PC-3 (cell line): ENCODE data around the gene MTMR2. TPM values are rescaled to one million over a fixed set of nuclear protein-coding genes. Genes with fewer than 3 reads are reported as not detected.
"Not testable (repeated sequence)": the region's sequence is repeated elsewhere in the genome, so short reads cannot be mapped to it uniquely, and the experiment has no call there.

ENCODE experiments used
- ATAC-seq: fragments of 200-7000 bp; cut with Tn5 transposase; 2 replicates; pipeline ENCODE4 v1.9.1; 2020; ENCODE audit warnings: mild to moderate bottlenecking, moderate library complexity
- BruUV-seq: library from RNA; stranded (reverse); fragments of 400-500 nt; replicated peaks from 2 replicates; lab custom pipeline; 2021; lab: Mats Ljungman, UMichigan
- CTCF ChIA-PET: fragments of 300-600 bp; sonication (Branson Sonifier 250); formaldehyde crosslinking; loops from one replicate; lab custom pipeline; 2022; ENCODE audit warnings: antibody characterized with exemption; lab: Charles Lee
- POLR2A ChIA-PET: fragments of 300-600 bp; sonication (Branson Sonifier 250); formaldehyde crosslinking; loops from one replicate; lab custom pipeline; 2022; ENCODE audit warnings: antibody characterized with exemption; ENCODE audit not compliant: unreplicated experiment; lab: Charles Lee
- DNase-seq: peaks from one replicate; pipeline ENCODE4 v3.0.0-alpha.2; 2015
- H2AFZ ChIP-seq: fragments of 300-600 bp; sonication (generic); 2 replicates; pipeline ENCODE4 v1.6.0; 2016; ENCODE audit warnings: antibody characterized with exemption, low read length
- H3F3A ChIP-seq: fragments of 300-600 bp; sonication (generic); one replicate; pipeline ENCODE4 v1.6.0; 2017; ENCODE audit warnings: antibody characterized with exemption, low read length, control low read depth, mild to moderate bottlenecking; ENCODE audit not compliant: unreplicated experiment
- H3K27ac ChIP-seq: fragments of 300-600 bp; sonication (generic); 2 replicates; pipeline ENCODE4 v1.5.1; 2016; ENCODE audit warnings: mild to moderate bottlenecking, low read length
- H3K27me3 ChIP-seq: fragments of 300-600 bp; sonication (generic); 2 replicates; pipeline ENCODE4 v1.6.1; 2016; ENCODE audit warnings: low read length, mixed read lengths
- H3K36me3 ChIP-seq: fragments of 300-600 bp; sonication (generic); 2 replicates; pipeline ENCODE4 v1.6.1; 2016; ENCODE audit warnings: low read depth, mixed run types, low read length, mixed read lengths
- H3K4me1 ChIP-seq: fragments of 300-600 bp; sonication (generic); 2 replicates; pipeline ENCODE4 v1.5.1; 2016; ENCODE audit warnings: low read length; ENCODE audit not compliant: insufficient read depth
- H3K4me2 ChIP-seq: fragments of 300-600 bp; sonication (generic); 2 replicates; pipeline ENCODE4 v1.6.0; 2016; ENCODE audit warnings: low read length
- H3K4me3 ChIP-seq: fragments of 300-600 bp; sonication (generic); 2 replicates; pipeline ENCODE4 v1.5.1; 2016; ENCODE audit warnings: mild to moderate bottlenecking, low read length, mixed read lengths
- H3K79me2 ChIP-seq: fragments of 300-600 bp; sonication (generic); 2 replicates; pipeline ENCODE4 v1.6.1; 2017; ENCODE audit warnings: low read length, mixed read lengths
- H3K9ac ChIP-seq: fragments of 300-600 bp; sonication (generic); 2 replicates; pipeline ENCODE4 v1.6.0; 2016; ENCODE audit warnings: mild to moderate bottlenecking, low read length
- H3K9me2 ChIP-seq: fragments of 300-600 bp; sonication (generic); replicated peaks from 2 replicates; pipeline ENCODE4 v1.6.1; 2016; ENCODE audit warnings: mixed run types, low read length, mixed read lengths
- H3K9me3 ChIP-seq: fragments of 300-600 bp; sonication (generic); 2 replicates; pipeline ENCODE4 v1.6.1; 2016; ENCODE audit warnings: low read length, mixed read lengths
- H4K20me1 ChIP-seq: fragments of 300-600 bp; sonication (generic); 2 replicates; pipeline ENCODE4 v1.6.1; 2016; ENCODE audit warnings: low read length, mixed read lengths
- EZH2 ChIP-seq: fragments of 300-600 bp; sonication (generic); IDR thresholded peaks from one replicate; pipeline ENCODE4 v1.6.1; 2017; ENCODE audit warnings: antibody characterized with exemption, mild to moderate bottlenecking, low read length; ENCODE audit not compliant: unreplicated experiment
- EZH2phosphoT487 ChIP-seq: fragments of 300-600 bp; sonication (generic); IDR thresholded peaks from 2 replicates; pipeline ENCODE4 v1.6.1; 2018; ENCODE audit warnings: mild to moderate bottlenecking, antibody characterized with exemption, low read length, borderline replicate concordance
- intact Hi-C: fragments of 100-400 bp; cut with micrococcal nuclease; formaldehyde crosslinking; loops from 2 replicates; pipeline ENCODE4 v1.9.0; 2023
- total RNA-seq: library from RNA; depleted of rRNA; stranded (reverse); fragments of >200 nt; gene quantifications from 2 replicates; pipeline ENCODE4 v1.2.3, GENCODE V29; 2014
- TF ChIP-seq, protein P1 (sequence below): fragments of 300-600 bp; sonication (generic); conservative IDR thresholded peaks from 2 replicates; pipeline ENCODE4 v1.5.1; 2017; ENCODE audit warnings: antibody characterized with exemption, low read depth, mild to moderate bottlenecking, low read length

The MTMR2 gene
- total RNA-seq, 1 experiment from 2014 or later = 31.7 TPM

DNA sequence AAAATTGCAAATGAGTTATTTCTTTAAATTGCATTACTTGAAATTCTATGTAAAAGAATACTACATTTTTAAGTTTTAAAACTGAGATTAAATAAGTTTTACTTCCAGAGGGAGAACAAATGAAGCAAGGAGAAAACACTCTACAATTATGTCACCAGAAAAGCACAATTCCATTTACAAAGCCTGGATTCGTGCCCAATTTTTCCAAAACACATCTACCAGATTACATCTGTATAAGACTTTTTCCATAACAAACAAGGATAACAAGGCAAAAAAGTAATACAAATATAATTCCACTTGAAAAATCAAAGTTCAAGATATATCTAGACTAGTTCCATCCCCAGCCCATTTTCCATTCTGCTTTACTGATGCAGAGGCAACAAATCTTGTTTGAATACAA, 40.5 kb downstream of the MTMR2 start:
- no peak for DNase-seq
- TF ChIP-seq EZH2phosphoT487 (no peak), EZH2 (no peak)
- TF ChIP-seq, protein P1, sequence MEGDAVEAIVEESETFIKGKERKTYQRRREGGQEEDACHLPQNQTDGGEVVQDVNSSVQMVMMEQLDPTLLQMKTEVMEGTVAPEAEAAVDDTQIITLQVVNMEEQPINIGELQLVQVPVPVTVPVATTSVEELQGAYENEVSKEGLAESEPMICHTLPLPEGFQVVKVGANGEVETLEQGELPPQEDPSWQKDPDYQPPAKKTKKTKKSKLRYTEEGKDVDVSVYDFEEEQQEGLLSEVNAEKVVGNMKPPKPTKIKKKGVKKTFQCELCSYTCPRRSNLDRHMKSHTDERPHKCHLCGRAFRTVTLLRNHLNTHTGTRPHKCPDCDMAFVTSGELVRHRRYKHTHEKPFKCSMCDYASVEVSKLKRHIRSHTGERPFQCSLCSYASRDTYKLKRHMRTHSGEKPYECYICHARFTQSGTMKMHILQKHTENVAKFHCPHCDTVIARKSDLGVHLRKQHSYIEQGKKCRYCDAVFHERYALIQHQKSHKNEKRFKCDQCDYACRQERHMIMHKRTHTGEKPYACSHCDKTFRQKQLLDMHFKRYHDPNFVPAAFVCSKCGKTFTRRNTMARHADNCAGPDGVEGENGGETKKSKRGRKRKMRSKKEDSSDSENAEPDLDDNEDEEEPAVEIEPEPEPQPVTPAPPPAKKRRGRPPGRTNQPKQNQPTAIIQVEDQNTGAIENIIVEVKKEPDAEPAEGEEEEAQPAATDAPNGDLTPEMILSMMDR = no peak
- Histone ChIP-seq H3F3A (no peaks in the 10 kb centered on the region), H3K9me3 (no peaks in the 10 kb centered on the region), H3K36me3 (peaks cover 11% of the 10 kb centered on the region), H4K20me1 (no peaks in the 10 kb centered on the region), H3K9me2 (no peaks in the 10 kb centered on the region), H3K4me1 (peaks cover 14% of the 10 kb centered on the region; the same call in 1 of the 2 replicates), H3K27me3 (no peaks in the 10 kb centered on the region), H3K4me3 (no peak overlapping the region), H3K27ac (no peak overlapping the region), H3K79me2 (no peaks in the 10 kb centered on the region), H3K9ac (no peak overlapping the region), H3K4me2 (no peak overlapping the region), H2AFZ (no peak overlapping the region)
- ChIA-PET CTCF (no interaction called here), POLR2A (no interaction called here)
- intact Hi-C loops = no loop called here
- no peak for ATAC-seq
- no TSS peak for BruUV-seq

DNA sequence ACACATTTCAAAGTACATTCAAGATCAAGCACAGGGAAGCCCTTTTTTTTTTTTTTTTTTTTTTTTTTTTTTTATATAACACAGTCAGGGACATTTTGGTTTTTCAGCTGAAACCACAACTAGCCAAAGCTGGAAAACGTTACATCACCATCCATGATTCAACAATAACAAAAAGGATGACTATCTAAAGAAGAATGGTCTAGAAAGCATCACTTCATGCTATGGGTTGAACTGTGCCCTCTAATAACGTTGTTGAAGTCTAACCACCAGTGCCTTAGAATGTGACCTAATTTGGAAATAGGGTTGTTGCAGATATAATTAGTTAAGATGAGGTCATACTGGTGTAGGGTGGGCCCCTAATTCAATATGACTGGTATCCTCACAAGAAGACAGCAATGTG, 46.6 kb downstream of the MTMR2 start:
- Histone ChIP-seq H3K79me2 (no peaks in the 10 kb centered on the region), H2AFZ (no peak overlapping the region), H3K9ac (no peak overlapping the region), H4K20me1 (no peaks in the 10 kb centered on the region), H3K9me2 (no peaks in the 10 kb centered on the region), H3K9me3 (no peaks in the 10 kb centered on the region), H3K4me2 (no peak overlapping the region), H3K36me3 (peaks cover 17% of the 10 kb centered on the region), H3K4me1 (peaks cover 4% of the 10 kb centered on the region), H3K4me3 (no peak overlapping the region), H3K27me3 (no peaks in the 10 kb centered on the region), H3F3A (no peaks in the 10 kb centered on the region), H3K27ac (no peak overlapping the region)
- intact Hi-C loops = no loop called here
- TF ChIP-seq EZH2phosphoT487 (no peak), EZH2 (no peak)
- TF ChIP-seq, protein P1 = no peak
- BruUV-seq = no TSS peak
- no peak for ATAC-seq
- ChIA-PET POLR2A (no interaction called here), CTCF (no interaction called here)
- peak; percentile 63 for DNase-seq

- H3K9me3 ChIP-seq, H4K20me1 ChIP-seq, H3K4me2 ChIP-seq, H3K27ac ChIP-seq, H3K4me1 ChIP-seq, ATAC-seq, intact Hi-C loops, DNase-seq, POLR2A ChIA-PET, H3K9ac ChIP-seq, H3K36me3 ChIP-seq, CTCF ChIA-PET, H3K4me3 ChIP-seq, H2AFZ ChIP-seq, BruUV-seq, H3K79me2 ChIP-seq, H3K27me3 ChIP-seq, H3K9me2 ChIP-seq, H3F3A ChIP-seq: not testable (repeated sequence)
Observed at GRCh38 chr11:95870877-95871276, 53.0 kb downstream of the MTMR2 start.
